HG02938 (cell line): Measurements from ENCODE around the gene TECPR1.

Source experiments
- ATAC-seq: cut with Tn5 transposase; IDR thresholded peaks from one replicate; pipeline ENCODE4 v1.9.1; 2021; ENCODE audit warnings: mild to moderate bottlenecking, moderate library complexity; ENCODE audit not compliant: unreplicated experiment

Gene TECPR1

DNA sequence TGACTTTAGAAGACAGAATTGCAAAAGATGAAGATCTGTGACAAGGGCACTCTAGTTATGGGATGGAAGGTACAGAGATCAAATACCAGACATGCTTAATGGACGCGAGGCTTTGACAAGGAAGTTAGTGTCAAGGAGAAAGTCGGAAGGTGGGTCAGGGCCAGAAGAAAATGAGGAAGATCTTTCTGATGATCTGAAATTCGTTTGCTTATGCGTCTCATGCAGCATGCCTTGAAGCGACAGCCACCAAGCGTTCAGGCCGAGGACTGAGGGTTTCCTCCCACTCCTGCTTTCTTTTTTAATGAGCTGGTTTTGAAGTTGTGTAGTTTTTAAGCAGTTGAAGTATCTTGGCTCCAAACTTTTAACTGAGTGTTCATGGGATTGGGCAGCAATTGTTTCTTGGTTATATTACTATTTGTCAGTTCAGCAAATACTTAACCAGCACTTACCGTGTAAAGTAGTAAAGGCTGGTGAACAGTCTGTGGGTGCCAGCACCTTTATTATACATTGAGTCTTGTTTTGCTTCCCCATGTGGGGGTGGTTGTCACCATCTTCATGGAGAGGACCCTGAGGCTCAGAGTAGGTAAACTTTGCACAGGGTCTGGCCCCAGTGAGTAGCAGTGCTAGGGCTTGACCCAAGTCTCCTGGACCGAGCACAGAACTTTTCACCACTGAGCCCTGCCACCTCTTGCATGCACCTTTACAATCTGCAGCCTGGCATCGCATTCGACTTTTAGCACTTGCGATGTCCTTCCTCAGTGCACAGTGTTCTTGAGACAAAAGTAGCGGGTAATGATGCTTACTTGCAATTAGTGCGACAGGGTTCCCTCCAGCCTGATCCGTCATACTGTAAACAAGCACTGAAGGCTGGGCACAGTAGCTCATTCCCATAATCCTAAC lies 55.1 kb downstream of the TECPR1 start:
- no peak for ATAC-seq

DNA sequence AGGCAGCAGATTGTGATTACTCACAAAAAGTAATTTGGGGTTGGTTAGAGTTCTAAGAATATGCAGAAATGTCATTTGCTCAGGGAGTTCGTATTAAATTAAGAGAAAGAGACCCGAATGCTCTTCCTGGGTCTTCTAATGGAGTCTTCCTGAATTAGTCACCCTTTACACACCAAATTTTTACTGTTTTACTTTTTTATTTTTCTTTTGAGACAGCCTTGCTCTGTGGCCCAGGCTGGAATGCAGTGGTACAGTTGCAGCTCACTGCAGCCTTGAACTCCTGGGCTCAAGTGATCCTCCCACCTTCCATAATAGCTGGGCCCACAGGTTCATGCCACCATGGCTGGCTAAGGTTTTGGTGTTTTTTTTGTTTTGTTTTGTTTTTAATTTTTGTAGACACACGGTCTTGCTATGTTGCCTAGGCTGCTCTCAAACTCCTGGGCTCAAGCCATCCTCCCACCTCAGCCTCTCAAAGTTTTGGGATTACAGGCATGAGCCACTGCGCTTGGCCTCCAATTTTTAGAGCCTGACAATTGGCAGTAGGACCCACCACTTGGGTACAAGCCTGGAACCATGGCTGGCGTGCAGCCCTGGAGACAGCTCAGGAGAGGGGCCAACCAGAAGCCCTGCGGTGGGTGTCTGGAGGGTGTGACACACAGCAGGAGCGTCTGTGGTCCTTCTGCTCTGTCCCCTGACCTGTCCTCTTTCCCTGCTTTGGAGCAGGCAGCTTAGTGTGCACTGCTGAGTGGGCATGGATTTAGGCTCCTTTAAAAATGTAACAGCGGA lies 57.2 kb downstream of the TECPR1 start:
- no peak for ATAC-seq

DNA sequence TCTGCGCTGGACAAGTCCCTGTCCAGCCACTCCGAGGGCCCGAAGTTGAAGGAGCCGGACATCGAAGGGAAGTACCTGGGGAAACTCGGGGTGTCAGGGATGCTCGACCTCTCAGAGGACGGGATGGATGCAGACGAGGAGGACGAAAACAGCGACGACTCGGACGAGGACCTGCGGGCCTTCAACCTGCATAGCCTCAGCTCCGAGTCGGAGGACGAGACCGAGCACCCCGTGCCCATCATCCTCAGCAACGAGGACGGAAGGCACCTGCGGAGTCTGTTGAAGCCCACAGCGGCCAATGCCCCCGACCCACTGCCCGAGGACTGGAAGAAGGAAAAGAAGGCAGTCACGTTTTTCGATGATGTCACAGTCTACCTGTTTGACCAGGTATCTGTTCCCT lies 57.8 kb downstream of the TECPR1 start:
- ATAC-seq = no peak

DNA sequence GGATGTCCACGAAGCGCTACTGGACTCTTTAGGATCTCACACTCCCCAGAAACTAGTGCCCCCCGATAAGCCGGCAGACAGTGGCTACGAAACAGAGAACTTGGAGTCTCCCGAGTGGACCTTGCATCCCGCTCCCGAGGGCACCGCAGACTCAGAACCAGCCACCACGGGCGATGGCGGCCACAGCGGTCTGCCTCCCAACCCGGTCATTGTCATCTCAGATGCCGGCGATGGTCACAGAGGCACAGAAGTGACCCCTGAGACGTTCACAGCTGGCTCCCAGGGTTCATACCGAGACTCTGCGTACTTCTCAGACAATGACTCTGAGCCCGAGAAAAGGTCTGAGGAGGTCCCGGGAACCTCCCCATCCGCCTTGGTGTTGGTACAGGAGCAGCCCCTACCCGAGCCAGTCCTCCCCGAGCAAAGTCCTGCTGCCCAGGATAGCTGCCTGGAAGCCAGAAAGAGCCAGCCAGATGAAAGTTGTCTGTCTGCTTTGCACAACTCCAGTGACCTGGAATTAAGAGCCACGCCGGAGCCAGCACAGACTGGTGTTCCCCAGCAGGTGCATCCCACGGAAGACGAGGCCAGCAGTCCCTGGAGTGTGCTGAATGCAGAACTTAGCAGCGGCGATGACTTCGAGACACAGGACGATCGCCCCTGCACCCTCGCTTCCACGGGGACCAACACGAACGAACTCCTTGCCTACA lies 58.4 kb downstream of the TECPR1 start:
- ATAC-seq = no peak

DNA sequence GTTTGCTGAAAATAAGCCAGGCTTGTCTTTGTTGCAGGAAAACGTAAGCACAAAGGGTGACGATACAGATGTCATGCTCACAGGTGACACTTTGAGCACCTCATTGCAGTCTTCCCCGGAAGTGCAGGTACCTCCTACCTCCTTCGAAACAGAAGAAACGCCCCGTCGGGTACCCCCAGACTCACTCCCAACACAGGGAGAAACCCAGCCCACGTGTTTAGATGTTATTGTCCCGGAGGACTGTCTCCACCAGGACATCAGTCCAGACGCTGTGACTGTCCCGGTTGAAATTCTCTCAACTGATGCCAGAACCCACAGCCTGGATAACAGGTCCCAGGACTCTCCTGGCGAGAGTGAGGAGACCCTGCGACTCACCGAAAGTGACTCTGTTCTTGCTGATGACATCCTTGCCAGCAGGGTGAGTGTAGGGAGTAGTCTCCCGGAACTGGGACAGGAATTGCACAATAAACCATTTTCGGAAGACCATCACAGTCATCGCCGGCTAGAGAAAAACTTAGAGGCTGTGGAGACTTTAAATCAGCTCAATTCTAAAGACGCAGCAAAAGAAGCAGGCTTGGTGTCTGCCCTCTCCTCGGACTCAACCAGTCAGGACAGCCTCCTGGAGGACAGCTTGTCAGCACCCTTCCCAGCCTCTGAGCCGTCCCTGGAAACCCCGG lies 59.1 kb downstream of the TECPR1 start:
- no peak for ATAC-seq

DNA sequence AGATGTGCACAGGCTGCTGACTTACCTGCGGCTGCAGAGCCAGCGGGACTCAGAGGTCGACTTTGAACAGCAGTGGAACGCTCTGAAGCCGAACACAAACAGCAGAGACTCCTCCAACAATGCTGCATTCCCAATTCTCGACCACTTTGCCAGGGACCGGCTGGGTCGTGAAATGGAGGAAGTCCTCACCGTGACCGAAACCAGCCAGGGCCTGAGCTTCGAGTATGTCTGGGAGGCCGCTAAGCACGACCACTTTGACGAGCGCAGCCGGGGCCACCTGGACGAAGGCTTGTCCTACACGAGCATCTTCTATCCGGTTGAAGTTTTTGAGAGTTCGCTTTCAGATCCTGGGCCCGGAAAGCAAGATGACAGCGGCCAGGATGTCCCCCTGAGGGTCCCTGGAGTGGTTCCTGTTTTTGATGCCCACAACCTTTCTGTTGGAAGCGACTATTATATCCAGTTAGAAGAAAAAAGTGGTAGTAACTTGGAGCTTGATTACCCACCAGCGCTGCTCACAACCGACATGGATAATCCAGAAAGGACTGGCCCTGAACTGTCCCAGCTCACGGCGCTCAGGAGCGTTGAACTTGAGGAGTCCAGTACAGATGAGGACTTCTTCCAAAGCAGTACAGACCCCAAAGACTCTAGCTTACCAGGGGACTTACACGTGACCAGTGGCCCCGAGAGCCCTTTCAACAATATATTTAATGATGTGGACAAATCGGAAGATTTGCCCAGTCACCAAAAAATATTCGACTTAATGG lies 60.2 kb downstream of the TECPR1 start:
- ATAC-seq = no peak

DNA sequence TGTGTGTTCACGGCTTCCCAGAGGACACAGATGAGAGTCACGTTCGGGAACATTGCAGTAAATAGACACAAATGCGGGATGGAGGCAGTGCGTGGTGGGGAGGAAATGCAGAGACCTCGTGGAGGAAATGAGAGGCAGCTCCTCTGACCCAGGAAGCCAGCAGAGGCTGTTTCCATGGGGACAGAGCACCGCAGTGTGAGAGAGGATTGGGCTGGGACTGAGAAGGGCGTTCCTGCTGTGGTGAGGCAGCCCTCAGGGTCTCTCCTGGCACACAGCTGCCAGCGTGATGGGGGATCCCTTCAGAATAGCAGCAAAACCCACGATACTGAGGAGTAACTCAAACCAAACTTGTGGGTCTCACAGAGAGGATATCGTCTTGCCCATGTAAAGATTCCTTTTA lies 62.5 kb downstream of the TECPR1 start:
- no peak for ATAC-seq

DNA sequence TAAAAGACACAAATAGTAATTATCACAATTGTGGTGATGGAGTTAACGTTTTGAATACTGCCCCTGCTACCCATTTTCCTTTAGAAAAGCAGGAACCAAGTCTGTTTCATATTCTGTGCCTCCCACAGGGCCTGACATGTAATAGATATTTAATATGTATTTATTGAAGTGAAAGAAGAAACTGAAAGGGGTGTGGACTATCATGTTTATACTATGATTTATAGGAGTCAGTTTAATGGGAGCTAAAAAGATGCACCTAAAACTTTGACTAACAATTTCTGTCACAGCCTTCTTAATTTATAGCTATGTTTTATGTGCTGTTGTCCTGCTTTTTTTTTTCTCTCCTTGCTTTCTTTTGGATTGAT lies 64.9 kb downstream of the TECPR1 start:
- no peak for ATAC-seq

DNA sequence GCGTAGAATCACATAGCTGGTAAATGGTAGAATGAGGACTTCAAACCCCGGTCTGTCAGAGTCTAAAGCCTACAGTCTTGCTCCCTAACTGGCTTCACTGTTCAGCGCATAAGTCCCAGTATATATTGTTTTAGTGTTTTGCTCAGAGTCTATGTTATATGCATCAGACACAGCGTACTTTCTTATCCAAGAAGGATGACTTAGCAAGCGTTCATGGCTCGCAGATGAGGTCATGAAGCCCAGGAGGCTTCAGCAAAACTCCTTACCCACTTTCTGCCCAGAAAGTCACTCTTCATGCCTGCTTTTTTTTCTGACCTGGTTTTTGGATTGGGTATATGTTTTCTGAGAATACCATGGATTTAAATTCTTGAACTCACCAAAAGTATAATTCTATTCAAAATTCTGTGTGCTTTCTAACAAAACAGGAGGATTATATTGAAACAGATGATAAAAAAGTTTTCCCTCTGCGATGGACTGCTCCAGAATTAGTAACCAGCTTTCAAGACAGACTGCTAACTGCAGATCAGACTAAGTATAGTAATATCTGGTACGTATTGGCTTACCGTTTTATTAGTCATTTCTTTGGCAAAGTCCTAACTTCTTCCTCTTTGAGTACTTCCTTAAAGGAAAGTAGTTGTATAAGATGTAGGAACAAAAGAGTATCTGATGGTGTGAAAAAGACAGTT lies 65.4 kb downstream of the TECPR1 start:
- no peak for ATAC-seq

DNA sequence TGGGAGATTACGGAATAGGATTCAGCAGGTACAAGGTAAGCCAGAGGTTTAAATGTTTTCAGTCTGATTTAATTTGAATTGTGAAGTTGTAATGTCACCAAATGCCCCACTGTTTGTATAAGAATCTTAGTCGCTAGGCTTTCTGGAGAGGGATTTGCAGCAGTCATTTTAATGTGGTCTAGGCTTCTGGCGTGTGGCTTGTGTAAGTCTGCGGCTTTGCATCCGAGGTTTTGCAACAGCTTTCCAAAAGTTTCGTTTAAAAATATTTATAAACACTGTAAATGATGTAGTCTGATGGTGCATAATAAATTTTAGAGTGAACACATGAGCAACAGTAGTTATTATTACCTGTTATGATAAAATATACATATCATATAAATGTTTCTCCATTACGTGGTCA lies 66.9 kb downstream of the TECPR1 start:
- no peak for ATAC-seq

DNA sequence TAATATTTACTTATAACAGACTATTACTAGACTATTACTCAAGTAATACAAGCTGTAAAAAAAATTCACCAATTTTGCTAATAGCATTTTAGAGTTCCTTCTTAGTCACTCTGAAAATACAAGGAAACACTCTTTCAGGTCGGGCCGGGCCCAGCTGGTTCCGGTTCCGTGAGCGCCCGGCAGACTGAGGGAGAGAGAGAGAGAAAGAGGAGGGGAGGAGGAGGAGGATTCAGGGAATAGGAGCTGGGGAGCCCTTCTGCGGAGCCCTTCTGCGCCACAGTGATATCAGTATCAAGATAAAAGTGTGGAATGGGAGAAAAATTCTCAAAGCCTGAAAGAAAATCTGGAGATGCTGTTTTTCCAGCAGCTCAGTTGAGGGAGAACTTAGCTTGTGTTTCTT lies 71.3 kb downstream of the TECPR1 start:
- no peak for ATAC-seq

DNA sequence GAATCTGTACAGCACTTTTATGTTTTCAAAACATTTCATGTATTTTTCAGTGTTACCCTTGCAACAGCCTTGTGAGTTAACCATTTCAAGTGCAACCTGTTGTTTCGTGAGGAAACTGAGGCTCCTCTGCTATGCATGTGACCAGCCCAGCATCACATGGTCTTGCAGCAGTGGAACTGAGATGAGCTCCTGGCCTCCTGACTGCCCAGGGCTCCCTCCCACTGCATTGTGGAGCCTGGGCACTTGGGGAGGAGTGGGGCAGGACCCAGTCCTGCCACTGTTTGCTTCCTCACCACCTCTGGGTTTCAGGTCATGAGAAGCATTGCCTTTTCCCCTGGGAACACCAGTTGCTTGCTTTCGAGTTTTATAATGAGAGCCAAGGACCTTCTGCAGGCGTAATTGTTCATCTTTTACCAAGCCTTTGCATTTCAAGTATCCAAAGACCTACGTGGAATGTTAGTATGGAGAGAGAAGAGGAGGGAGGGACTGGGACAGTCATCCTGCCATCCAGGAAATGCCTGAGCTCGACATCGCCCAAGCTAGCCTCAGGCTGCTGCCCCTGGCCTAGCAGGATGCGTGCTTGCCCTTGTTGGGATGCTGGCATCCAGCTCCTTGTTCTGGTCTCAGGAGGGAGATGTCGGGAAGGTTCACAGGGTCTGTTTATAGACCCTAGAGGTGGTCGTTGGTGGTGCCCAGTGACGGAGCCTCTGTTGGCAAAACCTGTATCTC lies 73.1 kb downstream of the TECPR1 start:
- ATAC-seq = no peak

DNA sequence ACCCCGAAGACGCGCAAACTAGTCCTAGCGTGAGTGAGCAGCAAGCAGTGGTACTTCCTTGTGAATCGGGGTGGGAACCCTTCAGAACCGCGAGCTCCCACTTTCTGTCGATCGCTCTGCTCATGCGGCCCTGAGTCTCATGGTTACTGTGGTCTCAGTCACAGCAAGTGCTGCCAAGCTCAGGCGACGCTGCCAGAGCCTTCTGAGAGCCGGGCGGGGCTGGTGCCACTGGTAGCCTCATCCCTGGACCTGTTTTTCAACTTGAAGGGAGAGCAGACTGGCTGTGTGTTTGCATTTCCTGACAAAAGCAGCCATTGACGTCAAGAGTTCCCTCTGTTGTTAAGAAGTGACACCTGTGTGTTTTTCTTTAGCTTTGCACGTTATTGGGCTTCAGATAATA lies 73.7 kb downstream of the TECPR1 start:
- ATAC-seq = no peak

DNA sequence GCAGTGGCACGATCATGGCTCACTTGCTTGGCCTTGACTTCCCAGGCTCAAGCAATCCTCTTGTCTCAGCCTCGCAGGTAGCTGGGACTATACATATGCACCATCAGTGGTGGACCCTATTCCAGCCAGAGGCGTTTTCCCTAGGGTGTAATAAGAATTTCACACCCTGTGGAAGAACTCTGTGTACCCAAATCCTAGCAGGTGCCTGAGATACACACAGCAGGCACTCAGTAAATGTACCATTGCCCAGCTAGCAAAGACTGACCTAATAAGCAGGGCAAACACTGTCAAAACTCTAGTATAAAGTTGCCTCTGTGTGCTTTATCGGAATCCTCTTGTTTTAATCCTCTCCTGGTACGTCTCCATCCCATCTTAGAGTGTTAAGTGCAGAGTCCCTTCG lies 74.5 kb downstream of the TECPR1 start:
- ATAC-seq = no peak

DNA sequence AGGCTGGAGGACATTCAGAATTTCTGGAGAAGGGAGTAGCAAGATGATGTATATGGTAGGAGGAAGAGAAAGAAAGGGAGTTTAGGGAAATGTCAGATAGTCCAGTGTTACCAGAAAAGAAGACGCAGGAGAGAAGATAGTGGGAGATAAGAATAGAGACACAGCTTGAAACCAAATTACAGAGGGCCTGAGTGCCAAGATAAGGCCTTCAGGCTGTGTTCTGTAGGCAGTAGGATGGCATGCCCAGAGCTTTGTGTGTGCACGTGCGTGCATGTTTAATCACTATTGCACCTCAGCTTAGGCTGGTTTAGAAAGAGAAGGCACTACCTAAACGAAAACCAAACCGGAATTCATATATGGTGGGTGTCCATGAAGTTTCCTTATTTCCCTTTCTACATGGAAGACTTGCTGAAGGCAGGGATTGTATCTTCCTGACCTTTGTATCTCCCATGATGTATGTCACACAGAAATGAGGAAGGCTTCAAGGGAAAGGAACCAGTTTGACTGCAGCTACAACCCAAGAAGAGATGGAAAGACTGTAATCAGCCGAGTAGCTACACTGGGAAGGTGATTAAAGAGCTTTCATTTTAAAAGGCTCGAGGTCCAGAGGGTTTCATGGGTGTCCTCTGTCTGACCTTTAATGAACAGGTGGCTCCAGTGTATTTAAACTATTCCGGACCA lies 76.6 kb downstream of the TECPR1 start:
- ATAC-seq = no peak

DNA sequence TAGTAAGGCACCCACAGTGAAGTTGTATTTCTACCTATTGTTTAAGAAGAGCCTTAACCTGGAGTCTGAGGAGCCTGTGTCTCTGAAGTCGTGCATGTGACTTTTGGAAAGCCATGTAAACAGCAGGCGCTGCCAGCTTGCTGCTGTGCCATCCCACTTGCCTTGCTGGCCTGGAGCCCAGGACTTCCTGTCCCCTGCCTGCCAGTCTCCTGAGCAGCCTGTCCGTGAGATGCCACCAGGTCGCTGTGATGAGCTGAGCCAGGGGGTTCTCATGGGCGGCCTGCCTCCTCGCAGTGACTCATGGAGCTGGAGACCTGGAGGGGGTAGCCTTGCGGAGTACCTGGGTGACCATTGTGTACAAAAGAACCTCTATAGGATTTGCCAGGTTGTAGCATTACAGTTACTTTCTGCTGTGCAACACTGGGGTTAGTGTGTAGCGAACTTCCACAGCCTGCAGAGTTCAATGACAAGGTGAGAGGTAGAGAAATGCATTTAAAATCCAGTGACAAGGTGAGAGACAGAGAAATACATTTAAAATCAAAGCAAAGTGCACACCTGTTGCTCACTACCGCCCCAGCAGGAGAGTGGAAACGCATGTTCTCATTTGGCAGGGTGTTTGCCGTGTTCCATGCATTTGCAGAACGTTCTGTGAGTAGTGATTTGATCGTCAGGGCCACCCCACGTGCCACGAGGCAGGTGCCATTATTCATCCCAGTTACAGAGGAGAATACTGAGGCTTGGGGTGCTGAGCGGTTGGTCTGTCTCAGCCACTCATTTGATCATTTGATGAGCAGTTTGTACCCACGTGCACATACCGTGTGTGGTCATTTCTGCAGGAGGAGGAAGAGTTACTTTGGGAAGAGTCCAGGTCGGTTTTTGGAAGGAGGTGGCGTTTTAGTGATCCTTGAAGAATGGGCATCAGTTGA lies 77.4 kb downstream of the TECPR1 start:
- no peak for ATAC-seq

DNA sequence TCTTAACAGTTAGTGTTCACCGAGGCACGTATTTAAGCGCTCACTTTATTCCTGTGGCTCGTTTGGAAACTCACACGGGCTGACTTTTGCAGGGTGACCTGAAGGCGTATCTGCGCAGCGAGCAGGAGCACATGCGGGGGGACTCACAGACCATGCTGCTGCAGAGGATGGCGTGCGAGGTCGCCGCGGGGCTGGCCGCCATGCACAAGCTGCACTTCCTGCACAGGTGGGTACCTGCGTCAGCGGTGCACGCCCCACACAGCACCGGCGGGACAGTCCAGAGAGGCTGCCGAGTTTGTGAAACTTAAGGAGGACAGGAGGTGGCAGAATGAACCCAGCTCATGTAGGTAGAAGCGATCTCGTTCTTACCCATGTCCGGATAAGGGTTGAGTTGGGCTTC lies 80.6 kb downstream of the TECPR1 start:
- no peak for ATAC-seq
